IMR-90 (cell line): ENCODE measurements around the gene CLDN4. TPM values are rescaled to one million over a fixed set of nuclear protein-coding genes. Genes with fewer than 3 reads are reported as not detected.

Experiments
- ATAC-seq: fragments of 200-7000 bp; cut with Tn5 transposase; 2 replicates; pipeline ENCODE4 v1.9.1; 2020; ENCODE audit warnings: low read depth, mild to moderate bottlenecking, moderate library complexity
- BruUV-seq: library from RNA; stranded (reverse); fragments of 400-500 nt; replicated peaks from 2 replicates; lab custom pipeline; 2021; lab: Mats Ljungman, UMichigan
- CTCF ChIA-PET: fragments of 300-600 bp; formaldehyde crosslinking; extraction: SDS; loops from one replicate; lab custom pipeline; 2021; ENCODE audit warnings: antibody characterized with exemption; lab: Yijun Ruan, JAX
- POLR2A ChIA-PET: fragments of 300-600 bp; sonication (Branson Sonifier 250); formaldehyde crosslinking; loops from one replicate; lab custom pipeline; 2022; ENCODE audit warnings: antibody characterized with exemption; ENCODE audit not compliant: unreplicated experiment; lab: Charles Lee
- DNase-seq: peaks from one replicate; pipeline ENCODE4 v3.0.0; 2013
- H2AFZ ChIP-seq: replicated peaks from 2 replicates; pipeline ENCODE3; 2013; ENCODE audit warnings: low read length, mild to moderate bottlenecking; ENCODE audit not compliant: poor library complexity
- H2AK5ac ChIP-seq: 2 replicates; pipeline ENCODE4 v1.6.1; 2013; ENCODE audit warnings: low read depth, low read length, inconsistent platforms
- H2AK9ac ChIP-seq: replicated peaks from 2 replicates; pipeline ENCODE3; 2013; ENCODE audit warnings: mild to moderate bottlenecking, low read depth, low read length, moderate library complexity; ENCODE audit not compliant: poor library complexity
- H2BK120ac ChIP-seq: 2 replicates; pipeline ENCODE4 v1.6.1; 2013; ENCODE audit warnings: low read depth, low read length, inconsistent platforms
- H2BK15ac ChIP-seq: 3 replicates; pipeline ENCODE4 v1.6.1; 2013; ENCODE audit warnings: low read depth, low read length, inconsistent platforms
- H2BK20ac ChIP-seq: 2 replicates; pipeline ENCODE4 v1.6.1; 2013; ENCODE audit warnings: low read depth, mild to moderate bottlenecking, inconsistent platforms, low read length, moderate library complexity
- H2BK5ac ChIP-seq: 2 replicates; pipeline ENCODE4 v1.6.1; 2013; ENCODE audit warnings: mild to moderate bottlenecking, low read depth, low read length, inconsistent platforms; ENCODE audit not compliant: poor library complexity, severe bottlenecking
- H3K14ac ChIP-seq: replicated peaks from 2 replicates; pipeline ENCODE4 v1.6.1; 2013; ENCODE audit warnings: low read depth, low read length, inconsistent platforms
- H3K18ac ChIP-seq: 2 replicates; pipeline ENCODE4 v1.6.1; 2013; ENCODE audit warnings: low read depth, low read length, control low read depth
- H3K23ac ChIP-seq: 2 replicates; pipeline ENCODE4 v1.6.1; 2013; ENCODE audit warnings: low read depth, low read length, inconsistent platforms
- H3K27ac ChIP-seq: 2 replicates; pipeline ENCODE4 v1.5.1; 2013; ENCODE audit warnings: mild to moderate bottlenecking, control low read depth, low read length; ENCODE audit not compliant: insufficient read depth
- H3K27me3 ChIP-seq: 2 replicates; pipeline ENCODE4 v1.6.1; 2013; ENCODE audit warnings: low read length; ENCODE audit not compliant: control insufficient read depth, insufficient read depth
- H3K36me3 ChIP-seq: 2 replicates; pipeline ENCODE4 v1.6.1; 2013; ENCODE audit warnings: low read length, mixed read lengths; ENCODE audit not compliant: control insufficient read depth, insufficient read depth
- H3K4ac ChIP-seq: 2 replicates; pipeline ENCODE4 v1.6.1; 2013; ENCODE audit warnings: low read depth, low read length, inconsistent platforms
- H3K4me1 ChIP-seq: 2 replicates; pipeline ENCODE4 v1.6.1; 2013; ENCODE audit warnings: low read length, mixed read lengths; ENCODE audit not compliant: control insufficient read depth, insufficient read depth
- H3K4me2 ChIP-seq: 2 replicates; pipeline ENCODE4 v1.6.1; 2013; ENCODE audit warnings: low read depth, mild to moderate bottlenecking, control low read depth, low read length, moderate library complexity
- H3K4me3 ChIP-seq: 2 replicates; pipeline ENCODE4 v1.5.1; 2013; ENCODE audit warnings: low read depth, mild to moderate bottlenecking, control low read depth, low read length, moderate library complexity; ENCODE audit not compliant: insufficient read depth
- H3K56ac ChIP-seq: 2 replicates; pipeline ENCODE4 v1.6.1; 2013; ENCODE audit warnings: low read length, inconsistent platforms; ENCODE audit not compliant: insufficient read depth; ENCODE audit errors: extremely low read depth
- H3K79me1 ChIP-seq, 2 experiments: 2 replicates each; pipeline ENCODE4 v1.6.1; 2013; ENCODE audit warnings: low read length in 2 of 2, inconsistent platforms in 1 of 2, low read depth in 1 of 2
- H3K9ac ChIP-seq: 2 replicates; pipeline ENCODE4 v1.6.1; 2013; ENCODE audit warnings: low read depth, low read length, control low read depth
- H3K9me1 ChIP-seq: 2 replicates; pipeline ENCODE4 v1.6.1; 2013; ENCODE audit warnings: low read length, inconsistent platforms; ENCODE audit not compliant: insufficient read depth
- H3K9me3 ChIP-seq: 2 replicates; pipeline ENCODE4 v1.6.1; 2013; ENCODE audit warnings: low read length; ENCODE audit not compliant: control insufficient read depth, insufficient read depth
- H4K20me1 ChIP-seq: 2 replicates; pipeline ENCODE4 v1.6.1; 2013; ENCODE audit warnings: low read length, inconsistent platforms; ENCODE audit not compliant: insufficient read depth
- H4K5ac ChIP-seq: 2 replicates; pipeline ENCODE4 v1.6.1; 2013; ENCODE audit warnings: mild to moderate bottlenecking, low read depth, low read length, control low read depth
- H4K8ac ChIP-seq, 2 experiments: 2 replicates each; pipeline ENCODE4 v1.6.1; 2013; ENCODE audit warnings: low read depth in 2 of 2, low read length in 2 of 2, control low read depth in 1 of 2, inconsistent platforms in 1 of 2
- H4K91ac ChIP-seq: 2 replicates; pipeline ENCODE4 v1.6.1; 2013; ENCODE audit warnings: low read depth, low read length, inconsistent platforms; ENCODE audit not compliant: insufficient read depth
- BHLHE40 ChIP-seq: fragments of 150-350 bp; IDR thresholded peaks from 2 replicates; pipeline ENCODE4 v1.6.1; 2016; ENCODE audit warnings: mild to moderate bottlenecking, low read depth, low read length
- CEBPB ChIP-seq: IDR thresholded peaks from 2 replicates; pipeline ENCODE4 v1.6.1; 2012; ENCODE audit warnings: low read depth, low read length, improper control_type of control experiment
- CTCF ChIP-seq: conservative IDR thresholded peaks from 2 replicates; pipeline ENCODE4 v1.5.1; 2012; ENCODE audit warnings: mild to moderate bottlenecking, low read depth, low read length, improper control_type of control experiment
- RCOR1 ChIP-seq: IDR thresholded peaks from 2 replicates; pipeline ENCODE4 v1.6.1; 2012; ENCODE audit warnings: mild to moderate bottlenecking, low read length, improper control_type of control experiment; ENCODE audit not compliant: insufficient replicate concordance
- WGBS, 2 experiments: methylation state at CpG; one replicate each; pipeline versions ENCODE4 v1.1.5 to v1.1.7; 2013; ENCODE audit warnings: missing lambda C conversion rate in 2 of 2; ENCODE audit not compliant: insufficient read length in 1 of 2; ENCODE audit errors: extremely low coverage in 2 of 2; 5-methylcytosine and 5-hydroxymethylcytosine counted together
- dilution Hi-C: fragments of 300-500 bp; cut with HindIII; formaldehyde crosslinking; loops from one replicate; pipeline ENCODE4 v1.14.3; 2018; ENCODE audit warnings: low sequenced_read_pairs; ENCODE audit not compliant: unreplicated experiment
- in situ Hi-C: fragments of 300-500 bp; cut with MboI; formaldehyde crosslinking; loops from 3 replicates; pipeline ENCODE4 v1.14.3; 2019; ENCODE audit warnings: low sequenced_read_pairs, inconsistent platforms, mixed read lengths
- intact Hi-C: fragments of 100-400 bp; cut with micrococcal nuclease; formaldehyde crosslinking; loops from 2 replicates; pipeline ENCODE4 v1.10.0; 2022
- polyA plus RNA-seq, 3 experiments: library from polyadenylated mRNA; depleted of rRNA; stranded (reverse); fragments of >200 nt; gene quantifications; 2 replicates each; pipeline ENCODE4 v1.2.3, GENCODE V29; 2012; ENCODE audit warnings: low replicate concordance in 1 of 3
- total RNA-seq: library from RNA; depleted of rRNA; stranded (reverse); fragments of >200 nt; gene quantifications from 2 replicates; pipeline ENCODE4 v1.2.3, GENCODE V29; 2012

The CLDN4 gene
- total and polyA plus RNA-seq, 2 of the 4 experiments (the other 2 are of a cell fraction) = 2.9 to 4.4 TPM

- CTCF ChIA-PET = no interaction called here
- intact Hi-C loops = no loop called here
Observed at GRCh38 chr7:73838642-73839041, 7.8 kb downstream of the CLDN4 start.

More at GRCh38 chr7:73838642-73839041, 7.8 kb downstream of the CLDN4 start:
- H4K8ac ChIP-seq = no peak overlapping the region
- no peak for TF ChIP-seq RCOR1
- no peak for TF ChIP-seq BHLHE40
- no peak for TF ChIP-seq CTCF
- no peak for TF ChIP-seq CEBPB
- dilution Hi-C loops = no loop called here
- 79% methylated on average over 3 of the region's 6 CpGs; no CpG with 5 or more reads in 1 of the 2 experiments for WGBS, 2 experiments
- no peaks in the 10 kb centered on the region for H3K4me1 ChIP-seq
- BruUV-seq = no TSS peak
- in situ Hi-C loops = no loop called here
- no peak overlapping the region for H3K56ac ChIP-seq
- H3K27me3 ChIP-seq = no peaks in the 10 kb centered on the region
- no peak overlapping the region for H3K4me3 ChIP-seq
- H4K5ac ChIP-seq = no peak overlapping the region
- H2AK9ac ChIP-seq = peak overlapping the region; percentile 37
- peaks cover 2% of the 10 kb centered on the region for H3K9me1 ChIP-seq
- H2AK5ac ChIP-seq = 0 out of 2 replicates have a peak overlapping the region, but pooled peaks have one; percentile 87
- H2BK5ac ChIP-seq = no peak overlapping the region
- H3K4me2 ChIP-seq = no peak overlapping the region
- DNase-seq (no peak), ATAC-seq (no peak)
- H3K9me3 ChIP-seq = no peaks in the 10 kb centered on the region
- no peak overlapping the region for H3K9ac ChIP-seq
- no peaks in the 10 kb centered on the region for H4K20me1 ChIP-seq
- peaks cover 5 to 22% of the 10 kb centered on the region in 2 experiments for H3K79me1 ChIP-seq
- H4K91ac ChIP-seq = no peak overlapping the region
- no peak overlapping the region for H3K4ac ChIP-seq
- no peak overlapping the region for H3K23ac ChIP-seq
- H3K36me3 ChIP-seq = no peaks in the 10 kb centered on the region; the same call in 1 of the 2 replicates
- no peak overlapping the region for H3K14ac ChIP-seq
- POLR2A ChIA-PET = no interaction called here
- peak overlapping the region; percentile 32 for H2AFZ ChIP-seq
- no peak overlapping the region for H3K27ac ChIP-seq
- no peak overlapping the region for H3K18ac ChIP-seq
- no peak overlapping the region for H2BK20ac ChIP-seq
- H2BK120ac ChIP-seq = no peak overlapping the region
- no peak overlapping the region for H2BK15ac ChIP-seq
